ENCODE measurements around the gene ATP6V0A1. TPM values are rescaled to one million over a fixed set of nuclear protein-coding genes. Genes with fewer than 3 reads are reported as not detected.

ATP6V0A1 gene
- total RNA-seq, 1 donor from 2014 or later, result 78.6 TPM

- peak overlapping the region; percentile 79 for H2AFZ ChIP-seq (ENCODE audit: low read depth, low read length)
- no peaks in the 10 kb centered on the region for H3K27me3 ChIP-seq (ENCODE audit: insufficient read depth, low read length)
Measured at GRCh38 chr17:42553866-42554249, 95.2 kb downstream of the ATP6V0A1 start.

GRCh38 chr17:42554250-42555121 lies 95.8 kb downstream of the ATP6V0A1 start:
- H3K9ac ChIP-seq (ENCODE audit: low read length), result peak overlapping the region; percentile 92
- no peaks in the 10 kb centered on the region for H3K27me3 ChIP-seq (ENCODE audit: insufficient read depth, low read length)
- H4K20me1 ChIP-seq (ENCODE audit: insufficient read depth, low read length), result peaks cover 5% of the 10 kb centered on the region
- H3K4me3 ChIP-seq (ENCODE audit: insufficient read depth, low read depth, low read length), result peak overlapping the region; percentile 69
- H3K79me2 ChIP-seq (ENCODE audit: insufficient read depth, low read length), result peaks cover 27% of the 10 kb centered on the region
- no peaks in the 10 kb centered on the region for H3K36me3 ChIP-seq (ENCODE audit: insufficient read depth, low read length)
- DNase-seq (ENCODE audit: low read depth), result peak; percentile 73
- H3K4me1 Mint-ChIP-seq (ENCODE audit: low read depth, unreplicated experiment), result peaks cover 12% of the 10 kb centered on the region
- H3K27ac ChIP-seq (ENCODE audit: low read depth, low read length), result peak overlapping the region; percentile 72
- no peaks in the 10 kb centered on the region for H3K9me3 ChIP-seq (ENCODE audit: insufficient read depth, low read depth, low read length)
- FAIRE-seq, result no peak
- no peak for TF ChIP-seq EZH2 (IDR thresholded peaks at IDR 0.05; ENCODE audit: insufficient read depth, low read length)
- TF ChIP-seq CTCF (IDR thresholded peaks at IDR 0.05; ENCODE audit: insufficient read depth, low read depth, low read length), result no peak
- no peak overlapping the region for H3K27ac Mint-ChIP-seq (ENCODE audit: unreplicated experiment)
- H3K4me3 Mint-ChIP-seq (ENCODE audit: unreplicated experiment), result peak overlapping the region; percentile 91
- H3K27me3 Mint-ChIP-seq (ENCODE audit: low read depth, unreplicated experiment), result no peaks in the 10 kb centered on the region
- no peaks in the 10 kb centered on the region for H3K9me3 Mint-ChIP-seq (ENCODE audit: unreplicated experiment)
- H3K4me2 ChIP-seq (ENCODE audit: low read length), result peak overlapping the region; percentile 91
- peaks cover 16% of the 10 kb centered on the region for H3K4me1 ChIP-seq (ENCODE audit: insufficient read depth, low read length)
- peak overlapping the region; percentile 79 for H2AFZ ChIP-seq (ENCODE audit: low read depth, low read length)
- H3K36me3 Mint-ChIP-seq (ENCODE audit: low read depth, unreplicated experiment), result no peaks in the 10 kb centered on the region

More at GRCh38 chr17:42553866-42554249, 95.2 kb downstream of the ATP6V0A1 start:
- Mint-ChIP-seq H3K36me3 (ENCODE audit: low read depth, unreplicated experiment) (peaks cover under 1% of the 10 kb centered on the region), H3K27me3 (ENCODE audit: low read depth, unreplicated experiment) (no peaks in the 10 kb centered on the region), H3K4me1 (ENCODE audit: low read depth, unreplicated experiment) (peaks cover 12% of the 10 kb centered on the region), H3K27ac (ENCODE audit: unreplicated experiment) (no peak overlapping the region), H3K4me3 (ENCODE audit: unreplicated experiment) (peak overlapping the region; percentile 91), H3K9me3 (ENCODE audit: unreplicated experiment) (no peaks in the 10 kb centered on the region)
- peaks cover 27% of the 10 kb centered on the region for H3K79me2 ChIP-seq (ENCODE audit: insufficient read depth, low read length)
- no peaks in the 10 kb centered on the region for H3K9me3 ChIP-seq (ENCODE audit: insufficient read depth, low read depth, low read length)
- no peaks in the 10 kb centered on the region for H3K36me3 ChIP-seq (ENCODE audit: insufficient read depth, low read length)
- H3K4me2 ChIP-seq (ENCODE audit: low read length), result peak overlapping the region; percentile 91
- H4K20me1 ChIP-seq (ENCODE audit: insufficient read depth, low read length), result peaks cover 9% of the 10 kb centered on the region
- peak overlapping the region; percentile 72 for H3K27ac ChIP-seq (ENCODE audit: low read depth, low read length)
- DNase-seq (ENCODE audit: low read depth), result no peak
- peak overlapping the region; percentile 92 for H3K9ac ChIP-seq (ENCODE audit: low read length)
- H3K4me3 ChIP-seq (ENCODE audit: insufficient read depth, low read depth, low read length), result peak overlapping the region; percentile 69
- TF ChIP-seq CTCF (IDR thresholded peaks at IDR 0.05; ENCODE audit: insufficient read depth, low read depth, low read length) (no peak), EZH2 (IDR thresholded peaks at IDR 0.05; ENCODE audit: insufficient read depth, low read length) (no peak)
- FAIRE-seq, result no peak
- peaks cover 16% of the 10 kb centered on the region for H3K4me1 ChIP-seq (ENCODE audit: insufficient read depth, low read length)
